T-helper 17 cell (primary cell): ENCODE data around the gene KRTAP5-7. TPM values are rescaled to one million over a fixed set of nuclear protein-coding genes. Genes with fewer than 3 reads are reported as not detected.
"Not testable (repeated sequence)": the region's sequence is repeated elsewhere in the genome, so short reads cannot be mapped to it uniquely, and the experiment has no call there.

Source experiments
- ATAC-seq: fragments of 150-1000 bp; cut with Tn5 transposase; 2 replicates; pipeline ENCODE4 v1.10.0; 2021; ENCODE audit warnings: mild to moderate bottlenecking, moderate library complexity
- DNase-seq, 3 donors: peaks; one replicate each; pipeline versions ENCODE4 v3.0.0 to v3.0.0-alpha.2; 2020 to 2021
- H3K9me3 ChIP-seq: one replicate; pipeline ENCODE4 v1.7.0; 2013; ENCODE audit warnings: low read length, mild to moderate bottlenecking; ENCODE audit not compliant: control insufficient read depth, poor library complexity, severe bottlenecking
- H3K27ac Mint-ChIP-seq: one replicate; pipeline ENCODE4 v1.8.0; 2022; ENCODE audit warnings: mild to moderate bottlenecking, moderate library complexity, mixed read lengths
- H3K27me3 Mint-ChIP-seq: one replicate; pipeline ENCODE4 v1.8.0; 2022; ENCODE audit warnings: mixed read lengths
- H3K36me3 Mint-ChIP-seq: one replicate; pipeline ENCODE4 v1.8.0; 2022; ENCODE audit warnings: low read depth, mixed read lengths
- H3K4me1 Mint-ChIP-seq: one replicate; pipeline ENCODE4 v1.8.0; 2022; ENCODE audit warnings: mild to moderate bottlenecking, mixed read lengths
- H3K4me3 Mint-ChIP-seq: one replicate; pipeline ENCODE4 v1.8.0; 2022; ENCODE audit warnings: mild to moderate bottlenecking, moderate library complexity, mixed read lengths
- total RNA-seq, 4 donors: library from RNA in 2 of 4; stranded (reverse) in 2 of 4; gene quantifications; one replicate each; pipeline ENCODE4 v1.2.3 and lab custom pipeline; 2022 to 2026

KRTAP5-7 gene, protein sequence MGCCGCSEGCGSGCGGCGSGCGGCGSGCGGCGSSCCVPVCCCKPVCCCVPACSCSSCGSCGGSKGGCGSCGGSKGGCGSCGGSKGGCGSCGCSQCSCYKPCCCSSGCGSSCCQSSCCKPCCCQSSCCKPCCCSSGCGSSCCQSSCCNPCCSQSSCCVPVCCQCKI
- not detected for total RNA-seq
- 0 reads per million in 2 donors for total RNA-seq (lab: John Stamatoyannopoulos, UW)

- peaks cover 21% of the 10 kb centered on the region for H3K27me3 Mint-ChIP-seq
- DNase-seq, H3K4me3 Mint-ChIP-seq, H3K9me3 ChIP-seq, H3K27ac Mint-ChIP-seq, ATAC-seq, H3K36me3 Mint-ChIP-seq, H3K4me1 Mint-ChIP-seq: not testable (repeated sequence)
Observed at GRCh38 chr11:71526796-71527575, at the start of gene KRTAP5-7. TSS of gene KRTAP5-7 (plus strand) at chr11:71527267. CDS start at chr11:71527301, 34 bp downstream.

- no peak for DNase-seq
- H3K36me3 Mint-ChIP-seq = peaks cover 7% of the 10 kb centered on the region
- no peaks in the 10 kb centered on the region for H3K9me3 ChIP-seq
- H3K27me3 Mint-ChIP-seq = no peaks in the 10 kb centered on the region
- ATAC-seq = no peak
- H3K27ac Mint-ChIP-seq = no peak overlapping the region
- H3K4me1 Mint-ChIP-seq = no peaks in the 10 kb centered on the region
- H3K4me3 Mint-ChIP-seq = no peak overlapping the region
Observed at GRCh38 chr11:71477641-71478527, 49.2 kb upstream of the KRTAP5-7 start.

DNA sequence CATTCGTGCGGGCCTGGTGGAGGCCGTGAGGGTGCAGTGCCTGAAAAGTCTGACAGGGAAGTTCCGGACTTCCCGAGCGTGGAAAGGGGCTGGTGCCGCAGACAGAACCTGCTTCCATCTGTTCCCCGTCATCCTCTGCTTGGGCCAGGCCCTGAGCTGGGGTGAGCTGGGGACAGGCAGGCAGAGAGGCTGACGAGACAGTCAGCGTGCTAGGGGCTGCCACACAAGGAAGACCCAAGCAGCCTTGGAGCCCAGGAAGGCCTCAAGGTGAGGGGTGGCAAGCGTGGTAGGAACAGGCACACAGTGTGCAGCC is 48.6 kb upstream of the KRTAP5-7 start:
- Mint-ChIP-seq H3K27ac (no peak overlapping the region), H3K36me3 (peaks cover 7% of the 10 kb centered on the region), H3K27me3 (no peaks in the 10 kb centered on the region), H3K4me1 (no peaks in the 10 kb centered on the region), H3K4me3 (no peak overlapping the region)
- no peak for DNase-seq
- H3K9me3 ChIP-seq = no peaks in the 10 kb centered on the region
- no peak for ATAC-seq

DNA sequence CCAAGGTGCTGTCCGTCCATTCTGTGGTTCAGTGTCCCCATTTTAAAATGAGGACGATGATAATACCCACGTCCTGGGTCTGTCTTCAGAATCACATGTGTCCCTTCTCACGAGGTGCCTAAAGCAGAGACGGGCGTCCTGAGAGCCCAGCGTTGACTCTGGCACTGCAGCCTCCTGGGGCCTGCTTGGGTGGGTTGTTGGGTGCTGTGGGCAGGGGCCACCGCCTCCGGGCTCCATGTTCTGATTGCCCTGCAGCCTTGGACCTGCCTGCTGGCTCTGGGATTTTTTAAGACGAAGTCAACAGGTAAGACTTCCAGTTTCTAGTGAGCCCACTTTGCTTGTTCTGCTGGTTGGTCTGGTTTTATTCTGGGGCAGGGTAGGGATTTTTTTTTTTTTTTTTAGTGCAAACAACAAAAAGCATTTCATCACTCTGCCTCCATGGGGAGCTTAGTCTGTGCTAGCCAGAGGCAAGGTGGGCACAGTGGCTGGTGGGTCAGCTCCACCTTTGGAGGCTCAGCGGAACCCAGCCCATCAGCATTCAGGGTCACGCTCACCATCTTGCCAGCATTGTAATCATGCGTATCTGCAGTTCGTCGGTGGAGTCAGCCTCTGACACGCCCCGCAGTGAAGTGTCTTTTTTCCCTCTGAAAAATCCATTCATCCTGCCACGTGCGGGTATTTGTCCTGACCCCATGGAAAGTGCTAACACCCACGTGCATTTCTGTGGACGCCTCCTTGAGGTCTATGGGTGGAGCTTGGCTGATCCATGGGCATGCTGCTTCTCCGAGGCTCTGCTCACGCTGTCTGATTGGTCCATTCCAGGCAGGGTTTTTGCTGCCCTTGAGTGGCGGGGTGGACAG is 45.7 kb upstream of the KRTAP5-7 start:
- Mint-ChIP-seq H3K27ac (no peak overlapping the region), H3K4me1 (peaks cover 9% of the 10 kb centered on the region), H3K4me3 (no peak overlapping the region), H3K27me3 (no peaks in the 10 kb centered on the region), H3K36me3 (peaks cover 26% of the 10 kb centered on the region)
- DNase-seq (no peak), ATAC-seq (no peak)
- H3K9me3 ChIP-seq = no peaks in the 10 kb centered on the region

DNA sequence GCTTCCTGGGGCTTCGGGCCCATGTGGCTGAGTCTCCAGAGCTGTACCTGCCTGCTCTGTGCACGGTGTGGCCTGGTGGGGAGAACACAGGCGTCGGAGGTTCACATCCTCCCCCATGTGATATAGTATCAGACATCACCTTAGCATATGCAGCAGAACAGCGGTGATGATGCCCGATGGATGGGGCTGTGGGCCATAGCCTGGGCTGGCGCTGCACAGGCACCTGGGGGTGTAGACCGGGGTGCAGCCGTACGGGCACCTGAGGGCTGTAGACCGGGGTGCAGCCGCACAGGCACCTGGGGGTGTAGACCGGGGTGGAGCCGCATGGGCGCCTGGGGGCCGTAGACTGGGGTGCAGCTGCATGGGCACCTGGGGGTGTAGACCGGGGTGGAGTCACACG is 44.9 kb upstream of the KRTAP5-7 start:
- DNase-seq (no peak), ATAC-seq (no peak)
- Mint-ChIP-seq H3K36me3 (peaks cover 29% of the 10 kb centered on the region), H3K27me3 (no peaks in the 10 kb centered on the region), H3K27ac (no peak overlapping the region), H3K4me3 (no peak overlapping the region), H3K4me1 (peaks cover 11% of the 10 kb centered on the region)
- no peaks in the 10 kb centered on the region for H3K9me3 ChIP-seq

DNA sequence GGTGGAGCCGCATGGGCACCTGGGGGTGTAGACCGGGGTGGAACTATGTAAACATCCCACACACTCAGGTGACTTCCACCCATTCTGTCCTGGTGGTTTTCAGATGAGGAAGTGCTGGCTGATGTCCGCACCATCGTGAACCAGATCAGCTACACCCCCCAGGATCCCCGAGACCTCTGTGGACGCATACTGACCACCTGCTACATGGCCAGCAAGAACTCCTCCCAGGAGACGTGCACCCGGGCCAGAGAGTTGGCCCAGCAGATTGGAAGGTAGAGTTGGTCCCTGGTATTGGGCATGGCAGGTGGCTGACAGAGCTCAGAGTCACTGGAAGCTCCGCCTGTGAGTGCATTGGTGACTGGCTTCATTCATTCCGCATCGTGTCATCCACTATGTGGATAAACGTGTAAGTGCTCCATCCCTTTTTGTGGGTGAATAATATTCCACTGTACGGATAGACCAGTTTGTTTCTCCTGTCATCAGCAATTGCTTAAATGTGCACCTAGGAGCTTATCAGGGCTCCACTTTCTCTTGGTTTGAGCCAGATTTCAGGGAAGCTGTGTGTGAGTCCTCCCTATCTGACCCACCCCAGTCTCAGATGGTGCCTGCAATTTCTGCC is 44.2 kb upstream of the KRTAP5-7 start:
- H3K4me3 Mint-ChIP-seq = no peak overlapping the region

DNA sequence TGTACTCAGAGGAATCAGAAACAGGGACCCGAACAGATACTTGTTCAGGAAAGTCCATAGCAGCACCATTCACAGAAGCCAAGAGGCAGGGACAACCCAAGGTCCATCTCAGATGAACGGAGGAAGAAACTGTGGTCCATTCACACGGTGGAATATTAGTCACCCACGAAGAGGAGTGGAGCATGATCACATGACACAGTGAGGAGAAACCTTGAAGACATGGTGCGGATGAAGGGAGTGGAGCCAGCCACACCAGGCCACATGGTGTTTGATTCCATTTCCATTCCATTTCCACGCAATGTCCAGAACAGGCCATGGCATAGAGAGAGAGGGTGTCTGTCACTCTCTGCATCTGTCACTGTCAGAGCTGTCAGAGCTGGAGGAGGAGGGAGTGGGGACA is 43.4 kb upstream of the KRTAP5-7 start:
- DNase-seq = peak in 1 of 3 donors; percentile 1
- no peaks in the 10 kb centered on the region for H3K27me3 Mint-ChIP-seq
- H3K36me3 Mint-ChIP-seq = peaks cover 32% of the 10 kb centered on the region

More for the DNA sequence above, 44.2 kb upstream of the KRTAP5-7 start:
- no peaks in the 10 kb centered on the region for H3K27me3 Mint-ChIP-seq
- ATAC-seq (no peak), DNase-seq (no peak)
- H3K4me1 Mint-ChIP-seq = peaks cover 12% of the 10 kb centered on the region
- no peaks in the 10 kb centered on the region for H3K9me3 ChIP-seq
- H3K36me3 Mint-ChIP-seq = peaks cover 30% of the 10 kb centered on the region
- no peak overlapping the region for H3K27ac Mint-ChIP-seq

DNA sequence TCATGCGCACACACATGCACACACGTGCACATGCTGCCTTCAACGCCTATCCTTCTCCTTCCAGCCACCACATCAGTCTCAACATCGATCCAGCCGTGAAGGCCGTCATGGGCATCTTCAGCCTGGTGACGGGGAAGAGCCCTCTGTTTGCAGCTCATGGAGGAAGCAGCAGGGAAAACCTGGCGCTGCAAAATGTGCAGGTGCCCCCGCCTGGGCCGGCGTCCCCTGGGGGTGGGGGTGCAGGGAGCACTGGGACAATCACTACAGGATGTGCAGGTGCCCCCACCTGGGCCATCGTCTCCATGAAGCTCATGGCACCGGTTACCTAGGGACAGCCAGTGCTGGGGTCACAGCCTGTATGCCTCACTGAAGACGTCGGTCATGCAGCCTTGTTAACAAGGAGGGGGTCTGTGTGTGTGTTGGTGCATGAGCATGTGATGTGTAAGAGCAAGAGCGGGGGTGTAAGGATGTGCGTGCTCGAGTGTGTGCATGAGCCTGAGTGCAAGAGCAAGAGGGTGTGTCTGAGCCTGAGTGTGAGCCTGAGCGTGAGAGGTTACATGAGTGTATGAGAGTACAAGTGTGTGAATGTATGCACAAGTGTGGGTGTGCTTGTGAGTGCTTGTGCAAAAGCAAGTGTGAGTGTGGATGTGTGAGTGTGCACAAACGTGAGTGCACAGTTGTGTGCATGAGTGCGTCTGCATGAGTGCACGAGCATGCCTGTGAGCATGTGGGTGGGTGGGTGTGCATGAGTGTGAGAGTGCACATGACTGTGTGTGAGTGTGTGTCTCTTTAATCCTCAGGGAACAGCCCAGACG is 42.6 kb upstream of the KRTAP5-7 start:
- no peak overlapping the region for H3K27ac Mint-ChIP-seq
- no peaks in the 10 kb centered on the region for H3K27me3 Mint-ChIP-seq
- peaks cover 25% of the 10 kb centered on the region for H3K4me1 Mint-ChIP-seq
- no peak overlapping the region for H3K4me3 Mint-ChIP-seq
- H3K9me3 ChIP-seq = no peaks in the 10 kb centered on the region
- H3K36me3 Mint-ChIP-seq = peaks cover 34% of the 10 kb centered on the region
- DNase-seq (peak in 1 of 3 donors; percentile 0), ATAC-seq (no peak)

More for the DNA sequence above, 43.4 kb upstream of the KRTAP5-7 start:
- Mint-ChIP-seq H3K27ac (no peak overlapping the region), H3K4me1 (peaks cover 20% of the 10 kb centered on the region), H3K4me3 (no peak overlapping the region)
- H3K9me3 ChIP-seq = no peaks in the 10 kb centered on the region
- ATAC-seq = no peak

GRCh38 chr11:71485063-71485399 is 42.0 kb upstream of the KRTAP5-7 start:
- Mint-ChIP-seq H3K36me3 (peaks cover 35% of the 10 kb centered on the region), H3K4me1 (peaks cover 27% of the 10 kb centered on the region), H3K27me3 (no peaks in the 10 kb centered on the region), H3K4me3 (no peak overlapping the region), H3K27ac (no peak overlapping the region)
- ATAC-seq = no peak
- DNase-seq = no peak
- H3K9me3 ChIP-seq = no peaks in the 10 kb centered on the region

GRCh38 chr11:71485466-71485865 is 41.6 kb upstream of the KRTAP5-7 start:
- ATAC-seq = no peak
- H3K9me3 ChIP-seq = no peaks in the 10 kb centered on the region
- peaks cover 34% of the 10 kb centered on the region for H3K36me3 Mint-ChIP-seq
- no peaks in the 10 kb centered on the region for H3K27me3 Mint-ChIP-seq
- H3K4me3 Mint-ChIP-seq = no peak overlapping the region
- no peak overlapping the region for H3K27ac Mint-ChIP-seq
- peak in 1 of 3 donors; percentile 5 for DNase-seq
- H3K4me1 Mint-ChIP-seq = peaks cover 29% of the 10 kb centered on the region

DNA sequence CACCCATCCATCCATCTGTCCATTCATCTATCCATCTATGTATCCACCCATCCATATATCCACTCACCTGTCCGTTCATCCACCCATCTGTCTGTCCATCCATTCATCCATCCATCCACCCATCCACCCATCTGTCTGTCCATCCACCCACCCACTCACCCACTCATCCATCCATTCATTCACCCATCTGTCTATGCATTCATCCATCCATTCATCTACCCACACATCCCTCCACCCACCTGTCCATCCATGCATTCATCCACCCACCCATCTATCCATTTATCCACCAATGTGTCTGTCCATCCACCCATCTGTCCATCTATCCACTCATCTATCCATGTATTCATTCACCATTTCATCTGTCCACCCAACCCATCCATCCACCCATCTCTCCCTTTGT is 40.7 kb upstream of the KRTAP5-7 start:
- DNase-seq (no peak), ATAC-seq (no peak)
- Mint-ChIP-seq H3K27ac (no peak overlapping the region), H3K4me3 (no peak overlapping the region), H3K27me3 (no peaks in the 10 kb centered on the region), H3K4me1 (peaks cover 32% of the 10 kb centered on the region), H3K36me3 (peaks cover 37% of the 10 kb centered on the region)
- H3K9me3 ChIP-seq = no peaks in the 10 kb centered on the region
